GM23338 (cell line): Measurements from ENCODE around the gene ARF5. TPM values are rescaled to one million over a fixed set of nuclear protein-coding genes. Genes with fewer than 3 reads are reported as not detected.

ENCODE experiments used
- ATAC-seq: fragments of 200-7000 bp; cut with Tn5 transposase; 3 replicates; pipeline ENCODE4 v1.9.1; 2020
- DNase-seq: peaks from one replicate; pipeline ENCODE4 v3.0.0-alpha.2; 2015; ENCODE audit warnings: low spot score
- H2AFZ ChIP-seq: fragments of 200-600 bp; sonication (generic); 2 replicates; pipeline ENCODE4 v1.8.0; 2016; ENCODE audit warnings: antibody characterized with exemption, mild to moderate bottlenecking, moderate library complexity
- H3F3A ChIP-seq: fragments of 200-600 bp; sonication (generic); replicated peaks from 2 replicates; pipeline ENCODE4 v1.8.0; 2017; ENCODE audit warnings: antibody characterized with exemption, mixed run types, low read depth
- H3K27ac ChIP-seq: fragments of 200-600 bp; sonication (generic); 2 replicates; pipeline ENCODE4 v1.6.1; 2016; ENCODE audit warnings: low read depth
- H3K27me3 ChIP-seq: fragments of 200-600 bp; sonication (generic); 2 replicates; pipeline ENCODE4 v1.8.0; 2016; ENCODE audit warnings: mild to moderate bottlenecking, mixed run types, moderate library complexity; ENCODE audit not compliant: insufficient read depth
- H3K36me3 ChIP-seq: fragments of 200-600 bp; sonication (generic); 2 replicates; pipeline ENCODE4 v1.8.0; 2016; ENCODE audit warnings: mild to moderate bottlenecking; ENCODE audit not compliant: insufficient read depth
- H3K4me1 ChIP-seq: fragments of 200-600 bp; sonication (generic); 2 replicates; pipeline ENCODE4 v1.8.0; 2016; ENCODE audit warnings: mild to moderate bottlenecking, moderate library complexity; ENCODE audit not compliant: insufficient read depth
- H3K4me2 ChIP-seq: fragments of 200-600 bp; sonication (generic); 2 replicates; pipeline ENCODE4 v1.7.1; 2017; ENCODE audit warnings: mixed run types
- H3K4me3 ChIP-seq: fragments of 200-600 bp; sonication (generic); 2 replicates; pipeline ENCODE4 v1.6.1; 2016; ENCODE audit warnings: mixed run types
- H3K79me2 ChIP-seq: fragments of 200-600 bp; sonication (generic); replicated peaks from 2 replicates; pipeline ENCODE4 v1.8.0; 2017; ENCODE audit warnings: mild to moderate bottlenecking; ENCODE audit not compliant: insufficient read depth
- H3K9me2 ChIP-seq: fragments of 200-600 bp; sonication (generic); 2 replicates; pipeline ENCODE4 v1.8.0; 2017; ENCODE audit not compliant: insufficient read depth
- H4K20me1 ChIP-seq: fragments of 200-600 bp; sonication (generic); replicated peaks from 2 replicates; pipeline ENCODE4 v1.8.0; 2017; ENCODE audit warnings: mild to moderate bottlenecking; ENCODE audit not compliant: insufficient read depth
- H3K27ac Mint-ChIP-seq: 2 replicates; pipeline ENCODE4 v1.8.0; 2020; ENCODE audit warnings: inconsistent platforms, mild to moderate bottlenecking, moderate library complexity, mixed read lengths
- H3K27me3 Mint-ChIP-seq: 3 replicates; pipeline ENCODE4 v1.8.0; 2022; ENCODE audit warnings: low read depth, mild to moderate bottlenecking, moderate library complexity, mixed read lengths, inconsistent platforms; ENCODE audit not compliant: insufficient read depth, poor library complexity
- H3K36me3 Mint-ChIP-seq: 3 replicates; pipeline ENCODE4 v1.8.0; 2021; ENCODE audit warnings: low read depth, mild to moderate bottlenecking, inconsistent platforms, moderate library complexity, mixed read lengths
- H3K4me1 Mint-ChIP-seq: 3 replicates; pipeline ENCODE4 v1.8.0; 2020; ENCODE audit warnings: mild to moderate bottlenecking, inconsistent platforms, mixed read lengths
- H3K4me3 Mint-ChIP-seq: 3 replicates; pipeline ENCODE4 v1.8.0; 2021; ENCODE audit warnings: moderate library complexity, mild to moderate bottlenecking, inconsistent platforms, mixed read lengths
- H3K9me3 Mint-ChIP-seq: 3 replicates; pipeline ENCODE4 v1.8.0; 2020; ENCODE audit warnings: moderate library complexity, mild to moderate bottlenecking, inconsistent platforms, mixed read lengths
- CREB1 ChIP-seq: fragments of 250-450 bp; sonication (Bioruptor Pico); IDR thresholded peaks from 2 replicates; pipeline ENCODE4 v1.5.0; 2020; ENCODE audit warnings: low read depth, mild to moderate bottlenecking, moderate library complexity
- EZH2phosphoT487 ChIP-seq: fragments of 200-600 bp; sonication (generic); IDR thresholded peaks from one replicate; pipeline ENCODE4 v1.8.1; 2018; ENCODE audit warnings: antibody characterized with exemption; ENCODE audit not compliant: unreplicated experiment
- JUNB ChIP-seq: IDR thresholded peaks from one replicate; pipeline ENCODE4 v1.6.1; 2016; ENCODE audit warnings: antibody characterized with exemption; ENCODE audit not compliant: unreplicated experiment
- POLR2AphosphoS5 ChIP-seq: IDR thresholded peaks from 2 replicates; pipeline ENCODE4 v1.6.1; 2016; ENCODE audit warnings: antibody characterized with exemption, low read depth
- STAT1 ChIP-seq: IDR thresholded peaks from one replicate; pipeline ENCODE4 v1.6.1; 2016; ENCODE audit warnings: antibody characterized with exemption; ENCODE audit not compliant: unreplicated experiment
- ZNF114 ChIP-seq: fragments of 250-450 bp; sonication (Bioruptor Pico); IDR thresholded peaks from 2 replicates; pipeline ENCODE4 v1.5.0; 2020; ENCODE audit warnings: mild to moderate bottlenecking, moderate library complexity
- ZNF331 ChIP-seq: fragments of 250-450 bp; sonication (Bioruptor Pico); IDR thresholded peaks from 2 replicates; pipeline ENCODE4 v1.5.0; 2020; ENCODE audit warnings: low read depth, mild to moderate bottlenecking, moderate library complexity
- polyA plus RNA-seq: library from polyadenylated mRNA; unstranded; fragments of >200 nt; fragmentation: Nextera tagmentation; extraction: Ambion mirVana; gene quantifications from 2 replicates; pipeline ENCODE4 v1.2.1, GENCODE V29; 2016
- total RNA-seq: library from RNA; depleted of rRNA; stranded (reverse); fragments of >200 nt; shearing (Covaris generic); gene quantifications from 2 replicates; pipeline ENCODE4 v1.2.3, GENCODE V29; 2014
- TF ChIP-seq, protein P1 (sequence below): IDR thresholded peaks from one replicate; pipeline ENCODE4 v1.6.1; 2018; ENCODE audit warnings: antibody characterized with exemption; ENCODE audit not compliant: unreplicated experiment
- TF ChIP-seq, protein P2 (sequence below), 2 experiments: fragments of 200-600 bp in 1 of 2; sonication (generic) in 1 of 2; conservative IDR thresholded peaks; 2 replicates each; pipeline versions ENCODE4 v1.5.1 to v1.6.1; 2016 to 2017; ENCODE audit warnings: antibody characterized with exemption in 2 of 2, low read depth in 2 of 2, mild to moderate bottlenecking in 2 of 2, moderate library complexity in 1 of 2
- TF ChIP-seq, protein P3 (sequence below): IDR thresholded peaks from 2 replicates; pipeline ENCODE4 v1.6.1; 2016; ENCODE audit warnings: antibody characterized with exemption

Gene ARF5
- total and polyA plus RNA-seq, 2 experiments from 2014 or later = 196 to 201 TPM

DNA sequence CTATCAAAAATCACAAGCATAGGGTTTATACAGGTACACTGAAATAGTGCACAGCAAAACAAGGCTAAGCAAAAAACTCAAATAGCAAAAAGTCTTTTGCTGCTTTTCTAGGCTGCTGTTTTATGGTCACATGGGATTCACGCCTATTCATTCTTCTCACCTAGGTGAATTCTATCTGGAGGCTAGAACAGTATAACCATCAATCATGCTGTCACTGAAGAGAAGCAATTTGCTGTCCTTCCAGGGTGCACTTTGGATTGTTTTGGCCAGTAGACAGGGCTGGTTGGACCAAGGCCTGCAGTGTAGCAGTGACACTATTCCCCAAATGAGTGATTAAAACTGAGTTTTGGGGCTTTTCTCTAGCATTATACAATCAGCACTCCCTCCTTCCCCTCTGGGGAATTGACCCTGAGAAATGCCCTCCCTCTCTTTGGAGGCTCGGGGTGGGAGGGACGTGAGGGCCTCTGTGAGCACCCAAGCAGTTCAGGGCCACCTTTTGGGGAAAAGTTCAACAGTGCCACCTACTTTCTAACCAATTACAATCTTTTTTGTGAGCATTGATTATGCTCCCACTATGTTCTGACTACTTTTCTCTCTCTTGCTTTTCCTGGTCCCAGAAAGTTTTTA, 47.6 kb downstream of the ARF5 start:
- no peak overlapping the region for H3K27ac Mint-ChIP-seq
- Histone ChIP-seq H3K27me3 (no peaks in the 10 kb centered on the region), H3K9me2 (peaks cover 6% of the 10 kb centered on the region; the same call in 1 of the 2 replicates), H3K4me2 (no peak overlapping the region), H3K4me1 (no peaks in the 10 kb centered on the region), H3K79me2 (no peaks in the 10 kb centered on the region), H4K20me1 (no peaks in the 10 kb centered on the region), H3F3A (no peaks in the 10 kb centered on the region), H3K27ac (no peak overlapping the region), H3K36me3 (no peaks in the 10 kb centered on the region), H3K4me3 (no peak overlapping the region), H2AFZ (no peak overlapping the region; the same call in 1 of the 2 replicates)
- H3K4me3 Mint-ChIP-seq = no peak overlapping the region
- TF ChIP-seq, protein P1, sequence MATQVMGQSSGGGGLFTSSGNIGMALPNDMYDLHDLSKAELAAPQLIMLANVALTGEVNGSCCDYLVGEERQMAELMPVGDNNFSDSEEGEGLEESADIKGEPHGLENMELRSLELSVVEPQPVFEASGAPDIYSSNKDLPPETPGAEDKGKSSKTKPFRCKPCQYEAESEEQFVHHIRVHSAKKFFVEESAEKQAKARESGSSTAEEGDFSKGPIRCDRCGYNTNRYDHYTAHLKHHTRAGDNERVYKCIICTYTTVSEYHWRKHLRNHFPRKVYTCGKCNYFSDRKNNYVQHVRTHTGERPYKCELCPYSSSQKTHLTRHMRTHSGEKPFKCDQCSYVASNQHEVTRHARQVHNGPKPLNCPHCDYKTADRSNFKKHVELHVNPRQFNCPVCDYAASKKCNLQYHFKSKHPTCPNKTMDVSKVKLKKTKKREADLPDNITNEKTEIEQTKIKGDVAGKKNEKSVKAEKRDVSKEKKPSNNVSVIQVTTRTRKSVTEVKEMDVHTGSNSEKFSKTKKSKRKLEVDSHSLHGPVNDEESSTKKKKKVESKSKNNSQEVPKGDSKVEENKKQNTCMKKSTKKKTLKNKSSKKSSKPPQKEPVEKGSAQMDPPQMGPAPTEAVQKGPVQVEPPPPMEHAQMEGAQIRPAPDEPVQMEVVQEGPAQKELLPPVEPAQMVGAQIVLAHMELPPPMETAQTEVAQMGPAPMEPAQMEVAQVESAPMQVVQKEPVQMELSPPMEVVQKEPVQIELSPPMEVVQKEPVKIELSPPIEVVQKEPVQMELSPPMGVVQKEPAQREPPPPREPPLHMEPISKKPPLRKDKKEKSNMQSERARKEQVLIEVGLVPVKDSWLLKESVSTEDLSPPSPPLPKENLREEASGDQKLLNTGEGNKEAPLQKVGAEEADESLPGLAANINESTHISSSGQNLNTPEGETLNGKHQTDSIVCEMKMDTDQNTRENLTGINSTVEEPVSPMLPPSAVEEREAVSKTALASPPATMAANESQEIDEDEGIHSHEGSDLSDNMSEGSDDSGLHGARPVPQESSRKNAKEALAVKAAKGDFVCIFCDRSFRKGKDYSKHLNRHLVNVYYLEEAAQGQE = no peak
- TF ChIP-seq EZH2phosphoT487 = no peak
- TF ChIP-seq, protein P2, sequence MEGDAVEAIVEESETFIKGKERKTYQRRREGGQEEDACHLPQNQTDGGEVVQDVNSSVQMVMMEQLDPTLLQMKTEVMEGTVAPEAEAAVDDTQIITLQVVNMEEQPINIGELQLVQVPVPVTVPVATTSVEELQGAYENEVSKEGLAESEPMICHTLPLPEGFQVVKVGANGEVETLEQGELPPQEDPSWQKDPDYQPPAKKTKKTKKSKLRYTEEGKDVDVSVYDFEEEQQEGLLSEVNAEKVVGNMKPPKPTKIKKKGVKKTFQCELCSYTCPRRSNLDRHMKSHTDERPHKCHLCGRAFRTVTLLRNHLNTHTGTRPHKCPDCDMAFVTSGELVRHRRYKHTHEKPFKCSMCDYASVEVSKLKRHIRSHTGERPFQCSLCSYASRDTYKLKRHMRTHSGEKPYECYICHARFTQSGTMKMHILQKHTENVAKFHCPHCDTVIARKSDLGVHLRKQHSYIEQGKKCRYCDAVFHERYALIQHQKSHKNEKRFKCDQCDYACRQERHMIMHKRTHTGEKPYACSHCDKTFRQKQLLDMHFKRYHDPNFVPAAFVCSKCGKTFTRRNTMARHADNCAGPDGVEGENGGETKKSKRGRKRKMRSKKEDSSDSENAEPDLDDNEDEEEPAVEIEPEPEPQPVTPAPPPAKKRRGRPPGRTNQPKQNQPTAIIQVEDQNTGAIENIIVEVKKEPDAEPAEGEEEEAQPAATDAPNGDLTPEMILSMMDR (conservative IDR thresholded peaks at IDR 0.05; ENCODE audit: low read depth in 2 of 2) = 0 out of 4 replicates have a peak, but pooled peaks of 1 of the 2 experiments have one; percentile 9
- H3K27me3 Mint-ChIP-seq = peaks cover 3% of the 10 kb centered on the region
- no peak for ATAC-seq
- H3K9me3 Mint-ChIP-seq = no peaks in the 10 kb centered on the region
- no peaks in the 10 kb centered on the region for H3K36me3 Mint-ChIP-seq
- H3K4me1 Mint-ChIP-seq = no peaks in the 10 kb centered on the region
- no peak for DNase-seq

GRCh38 chr7:127638197-127638596, 50.0 kb downstream of the ARF5 start:
- Histone ChIP-seq H3K27me3 (no peaks in the 10 kb centered on the region), H3K27ac (no peak overlapping the region), H3K79me2 (no peaks in the 10 kb centered on the region), H2AFZ (no peak overlapping the region), H3K9me2 (peaks cover 6% of the 10 kb centered on the region; the same call in 1 of the 2 replicates), H3K4me3 (no peak overlapping the region), H3K4me2 (no peak overlapping the region), H4K20me1 (no peaks in the 10 kb centered on the region), H3K4me1 (no peaks in the 10 kb centered on the region), H3K36me3 (no peaks in the 10 kb centered on the region), H3F3A (no peaks in the 10 kb centered on the region)
- Mint-ChIP-seq H3K27me3 (no peaks in the 10 kb centered on the region), H3K4me3 (no peak overlapping the region), H3K27ac (no peak overlapping the region), H3K4me1 (peaks cover 8% of the 10 kb centered on the region), H3K36me3 (no peaks in the 10 kb centered on the region), H3K9me3 (no peaks in the 10 kb centered on the region)
- DNase-seq = no peak
- ATAC-seq = no peak
- TF ChIP-seq POLR2AphosphoS5 (no peak), EZH2phosphoT487 (no peak), CREB1 (CRISPR knock-in tag) (no peak), JUNB (no peak), ZNF114 (no peak), ZNF331 (CRISPR knock-in tag) (no peak), STAT1 (no peak)
- TF ChIP-seq, protein P2 (conservative IDR thresholded peaks at IDR 0.05; ENCODE audit: low read depth in 2 of 2) = no peak
- TF ChIP-seq, protein P3, sequence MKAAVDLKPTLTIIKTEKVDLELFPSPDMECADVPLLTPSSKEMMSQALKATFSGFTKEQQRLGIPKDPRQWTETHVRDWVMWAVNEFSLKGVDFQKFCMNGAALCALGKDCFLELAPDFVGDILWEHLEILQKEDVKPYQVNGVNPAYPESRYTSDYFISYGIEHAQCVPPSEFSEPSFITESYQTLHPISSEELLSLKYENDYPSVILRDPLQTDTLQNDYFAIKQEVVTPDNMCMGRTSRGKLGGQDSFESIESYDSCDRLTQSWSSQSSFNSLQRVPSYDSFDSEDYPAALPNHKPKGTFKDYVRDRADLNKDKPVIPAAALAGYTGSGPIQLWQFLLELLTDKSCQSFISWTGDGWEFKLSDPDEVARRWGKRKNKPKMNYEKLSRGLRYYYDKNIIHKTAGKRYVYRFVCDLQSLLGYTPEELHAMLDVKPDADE = no peak
